22Rv1 (cell line): ENCODE results near the gene CETP.

Experiments used
- H3K27ac ChIP-seq: fragments of 450-650 bp; 2 replicates; pipeline ENCODE4 v1.5.1; 2017
- CTCF ChIP-seq: fragments of 450-650 bp; IDR thresholded peaks from 2 replicates; pipeline ENCODE4 v1.5.1; 2017; ENCODE audit warnings: mild to moderate bottlenecking
- ZFX ChIP-seq: fragments of 450-650 bp; IDR thresholded peaks from 2 replicates; pipeline ENCODE4 v1.6.1; 2017; ENCODE audit warnings: antibody characterized with exemption, borderline replicate concordance

Gene CETP

GRCh38 chr16:56944954-56945839, 16.6 kb upstream of the CETP start:
- no peak for TF ChIP-seq ZFX
- no peak for TF ChIP-seq CTCF
- peak overlapping the region; percentile 27; the same call in 1 of the 2 replicates for H3K27ac ChIP-seq

- peak overlapping the region; percentile 35; the same call in 1 of the 2 replicates for H3K27ac ChIP-seq
- TF ChIP-seq ZFX, result no peak
- TF ChIP-seq CTCF, result no peak
Observed at GRCh38 chr16:56945847-56946527, 15.8 kb upstream of the CETP start.

GRCh38 chr16:56946767-56947603, 14.8 kb upstream of the CETP start:
- TF ChIP-seq CTCF (no peak), ZFX (no peak)
- peak overlapping the region; percentile 35 for H3K27ac ChIP-seq

- peak overlapping the region; percentile 35; the same call in 1 of the 2 replicates for H3K27ac ChIP-seq
- TF ChIP-seq ZFX (no peak), CTCF (no peak)
Observed at GRCh38 chr16:56947604-56947995, 14.2 kb upstream of the CETP start.

GRCh38 chr16:56948234-56948633, 13.5 kb upstream of the CETP start:
- no peak for TF ChIP-seq ZFX
- TF ChIP-seq CTCF, result no peak
- H3K27ac ChIP-seq, result 0 out of 2 replicates have a peak overlapping the region, but pooled peaks have one; percentile 35

- no peak overlapping the region for H3K27ac ChIP-seq
- no peak for TF ChIP-seq CTCF
- no peak for TF ChIP-seq ZFX
Observed at GRCh38 chr16:56950051-56950450, 11.7 kb upstream of the CETP start.
